Measurements from ENCODE around the gene KCNIP4.

DNA sequence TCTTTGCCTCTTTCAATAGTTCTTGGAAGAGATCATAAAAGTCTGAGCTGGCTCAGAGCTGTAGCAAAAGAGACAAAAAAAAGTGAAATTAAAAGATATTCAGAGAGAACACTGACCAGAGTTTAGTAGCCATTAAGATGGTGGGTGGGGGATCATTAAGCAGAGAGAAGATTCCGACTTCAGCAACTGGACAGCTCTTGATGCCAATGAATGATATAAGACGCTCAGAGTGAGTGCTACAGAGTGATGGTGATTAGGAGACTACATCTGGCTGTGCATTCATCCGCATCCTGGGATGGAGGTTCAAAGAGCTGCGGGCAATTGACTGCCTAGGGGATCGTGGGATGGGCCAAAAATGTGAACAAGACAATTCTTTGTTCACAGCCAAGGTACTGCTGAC, 1069.8 kb downstream of the KCNIP4 start:
- TF ChIP-seq EZH2 (IDR thresholded peaks at IDR 0.05) (no peak), POLR2AphosphoS5 (IDR thresholded peaks at IDR 0.05; ENCODE audit: borderline replicate concordance, low read depth, low read length) (no peak), FOXP2 (optimal IDR thresholded peaks at IDR 0.05; ENCODE audit: control extremely low read depth, extremely low read length, insufficient read depth) (no peak)
